ENCODE data around the gene CEP128.
A peak's percentile ranks its signal among the peaks of the same experiment; 100 is the strongest.

DNA sequence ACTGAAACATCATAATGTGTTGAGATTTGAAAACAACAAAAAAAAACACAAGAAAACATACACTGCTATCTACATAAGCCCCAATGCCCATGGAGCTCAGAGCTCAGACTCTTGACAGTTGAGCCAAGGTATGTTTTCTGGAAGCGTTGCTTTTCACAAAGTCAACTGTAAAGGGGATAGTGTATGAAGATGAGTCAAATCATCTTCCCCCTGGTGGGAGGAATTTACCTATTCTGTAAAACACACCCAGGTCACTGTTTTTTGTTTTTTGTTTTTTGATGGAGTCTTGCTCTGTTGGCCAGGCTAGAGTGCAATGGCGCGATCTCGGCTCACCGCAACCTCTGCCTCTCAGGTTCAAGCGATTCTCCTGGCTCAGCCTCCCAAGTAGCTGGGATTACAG, 368.9 kb downstream of the CEP128 start:
- TF ChIP-seq POLR2A (IDR thresholded peaks at IDR 0.05; ENCODE audit: borderline replicate concordance, extremely low read depth, insufficient read depth, insufficient read length) = no peak
- TF ChIP-seq, protein P1, sequence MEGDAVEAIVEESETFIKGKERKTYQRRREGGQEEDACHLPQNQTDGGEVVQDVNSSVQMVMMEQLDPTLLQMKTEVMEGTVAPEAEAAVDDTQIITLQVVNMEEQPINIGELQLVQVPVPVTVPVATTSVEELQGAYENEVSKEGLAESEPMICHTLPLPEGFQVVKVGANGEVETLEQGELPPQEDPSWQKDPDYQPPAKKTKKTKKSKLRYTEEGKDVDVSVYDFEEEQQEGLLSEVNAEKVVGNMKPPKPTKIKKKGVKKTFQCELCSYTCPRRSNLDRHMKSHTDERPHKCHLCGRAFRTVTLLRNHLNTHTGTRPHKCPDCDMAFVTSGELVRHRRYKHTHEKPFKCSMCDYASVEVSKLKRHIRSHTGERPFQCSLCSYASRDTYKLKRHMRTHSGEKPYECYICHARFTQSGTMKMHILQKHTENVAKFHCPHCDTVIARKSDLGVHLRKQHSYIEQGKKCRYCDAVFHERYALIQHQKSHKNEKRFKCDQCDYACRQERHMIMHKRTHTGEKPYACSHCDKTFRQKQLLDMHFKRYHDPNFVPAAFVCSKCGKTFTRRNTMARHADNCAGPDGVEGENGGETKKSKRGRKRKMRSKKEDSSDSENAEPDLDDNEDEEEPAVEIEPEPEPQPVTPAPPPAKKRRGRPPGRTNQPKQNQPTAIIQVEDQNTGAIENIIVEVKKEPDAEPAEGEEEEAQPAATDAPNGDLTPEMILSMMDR (IDR thresholded peaks at IDR 0.05 in 2 of 3, conservative IDR thresholded peaks at IDR 0.05 in 1 of 3; ENCODE audit: borderline replicate concordance in 1 of 3, insufficient read depth in 1 of 3, low read depth in 2 of 3, low read length in 2 of 3) = 0 out of 6 replicates have a peak, but pooled peaks of 2 of the 3 experiments have one; percentile 7 to 14
- no peak for TF ChIP-seq CEBPB (IDR thresholded peaks at IDR 0.05; ENCODE audit: low read depth)
- TF ChIP-seq, protein P2, sequence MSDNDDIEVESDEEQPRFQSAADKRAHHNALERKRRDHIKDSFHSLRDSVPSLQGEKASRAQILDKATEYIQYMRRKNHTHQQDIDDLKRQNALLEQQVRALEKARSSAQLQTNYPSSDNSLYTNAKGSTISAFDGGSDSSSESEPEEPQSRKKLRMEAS (IDR thresholded peaks at IDR 0.05) = no peak
- no peak for TF ChIP-seq EZH2 (IDR thresholded peaks at IDR 0.05)
- TF ChIP-seq SIN3A (IDR thresholded peaks at IDR 0.05; ENCODE audit: low read depth) = no peak
- no peak for TF ChIP-seq ZNF274 (IDR thresholded peaks at IDR 0.05; ENCODE audit: low read depth, low read length)
- TF ChIP-seq YY1 (IDR thresholded peaks at IDR 0.05; ENCODE audit: extremely low read depth, insufficient replicate concordance, low read depth, low read length) = no peak
- TF ChIP-seq, protein P3, sequence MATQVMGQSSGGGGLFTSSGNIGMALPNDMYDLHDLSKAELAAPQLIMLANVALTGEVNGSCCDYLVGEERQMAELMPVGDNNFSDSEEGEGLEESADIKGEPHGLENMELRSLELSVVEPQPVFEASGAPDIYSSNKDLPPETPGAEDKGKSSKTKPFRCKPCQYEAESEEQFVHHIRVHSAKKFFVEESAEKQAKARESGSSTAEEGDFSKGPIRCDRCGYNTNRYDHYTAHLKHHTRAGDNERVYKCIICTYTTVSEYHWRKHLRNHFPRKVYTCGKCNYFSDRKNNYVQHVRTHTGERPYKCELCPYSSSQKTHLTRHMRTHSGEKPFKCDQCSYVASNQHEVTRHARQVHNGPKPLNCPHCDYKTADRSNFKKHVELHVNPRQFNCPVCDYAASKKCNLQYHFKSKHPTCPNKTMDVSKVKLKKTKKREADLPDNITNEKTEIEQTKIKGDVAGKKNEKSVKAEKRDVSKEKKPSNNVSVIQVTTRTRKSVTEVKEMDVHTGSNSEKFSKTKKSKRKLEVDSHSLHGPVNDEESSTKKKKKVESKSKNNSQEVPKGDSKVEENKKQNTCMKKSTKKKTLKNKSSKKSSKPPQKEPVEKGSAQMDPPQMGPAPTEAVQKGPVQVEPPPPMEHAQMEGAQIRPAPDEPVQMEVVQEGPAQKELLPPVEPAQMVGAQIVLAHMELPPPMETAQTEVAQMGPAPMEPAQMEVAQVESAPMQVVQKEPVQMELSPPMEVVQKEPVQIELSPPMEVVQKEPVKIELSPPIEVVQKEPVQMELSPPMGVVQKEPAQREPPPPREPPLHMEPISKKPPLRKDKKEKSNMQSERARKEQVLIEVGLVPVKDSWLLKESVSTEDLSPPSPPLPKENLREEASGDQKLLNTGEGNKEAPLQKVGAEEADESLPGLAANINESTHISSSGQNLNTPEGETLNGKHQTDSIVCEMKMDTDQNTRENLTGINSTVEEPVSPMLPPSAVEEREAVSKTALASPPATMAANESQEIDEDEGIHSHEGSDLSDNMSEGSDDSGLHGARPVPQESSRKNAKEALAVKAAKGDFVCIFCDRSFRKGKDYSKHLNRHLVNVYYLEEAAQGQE (IDR thresholded peaks at IDR 0.05; ENCODE audit: low read depth) = no peak
- no peak for TF ChIP-seq POLR2AphosphoS5 (IDR thresholded peaks at IDR 0.05; ENCODE audit: low read depth, low read length)

All from HCT116 (cell line).